Endothelial cell of umbilical vein (primary cell): ENCODE data around the gene CTSW.

Source experiments
- EZH2 ChIP-seq: IDR thresholded peaks from 2 replicates; pipeline ENCODE4 v1.6.1; 2012; ENCODE audit warnings: borderline replicate concordance, low read depth, mild to moderate bottlenecking, moderate library complexity, low read length, inconsistent platforms; ENCODE audit not compliant: severe bottlenecking
- FOS ChIP-seq: IDR thresholded peaks from 2 replicates; pipeline ENCODE4 v1.6.1; 2011; ENCODE audit warnings: mild to moderate bottlenecking, low read length, moderate library complexity, borderline replicate concordance; ENCODE audit not compliant: insufficient read depth
- POLR2A ChIP-seq: IDR thresholded peaks from 2 replicates; pipeline ENCODE4 v1.6.1; 2012; ENCODE audit warnings: low read depth, mild to moderate bottlenecking, control low read depth, low read length
- POLR2AphosphoS5 ChIP-seq: IDR thresholded peaks from 2 replicates; pipeline ENCODE4 v1.6.1; 2012; ENCODE audit warnings: low read depth, mild to moderate bottlenecking, control low read depth, low read length, moderate library complexity; ENCODE audit not compliant: insufficient read depth
- TF ChIP-seq, protein P1 (sequence below), 2 donors: IDR thresholded peaks; 1 replicate in 1 of 2; 2 replicates in 1 of 2; pipeline ENCODE4 v1.5.1; 2011; ENCODE audit warnings: low read length in 2 of 2, mild to moderate bottlenecking in 2 of 2, moderate library complexity in 2 of 2, control low read depth in 1 of 2, inconsistent platforms in 1 of 2, low read depth in 1 of 2; ENCODE audit not compliant: insufficient read depth in 1 of 2; ENCODE audit errors: extremely low read depth in 1 of 2
- TF ChIP-seq, protein P2 (sequence below): IDR thresholded peaks from 2 replicates; pipeline ENCODE4 v1.6.1; 2011; ENCODE audit not compliant: insufficient read depth, insufficient read length

DNA sequence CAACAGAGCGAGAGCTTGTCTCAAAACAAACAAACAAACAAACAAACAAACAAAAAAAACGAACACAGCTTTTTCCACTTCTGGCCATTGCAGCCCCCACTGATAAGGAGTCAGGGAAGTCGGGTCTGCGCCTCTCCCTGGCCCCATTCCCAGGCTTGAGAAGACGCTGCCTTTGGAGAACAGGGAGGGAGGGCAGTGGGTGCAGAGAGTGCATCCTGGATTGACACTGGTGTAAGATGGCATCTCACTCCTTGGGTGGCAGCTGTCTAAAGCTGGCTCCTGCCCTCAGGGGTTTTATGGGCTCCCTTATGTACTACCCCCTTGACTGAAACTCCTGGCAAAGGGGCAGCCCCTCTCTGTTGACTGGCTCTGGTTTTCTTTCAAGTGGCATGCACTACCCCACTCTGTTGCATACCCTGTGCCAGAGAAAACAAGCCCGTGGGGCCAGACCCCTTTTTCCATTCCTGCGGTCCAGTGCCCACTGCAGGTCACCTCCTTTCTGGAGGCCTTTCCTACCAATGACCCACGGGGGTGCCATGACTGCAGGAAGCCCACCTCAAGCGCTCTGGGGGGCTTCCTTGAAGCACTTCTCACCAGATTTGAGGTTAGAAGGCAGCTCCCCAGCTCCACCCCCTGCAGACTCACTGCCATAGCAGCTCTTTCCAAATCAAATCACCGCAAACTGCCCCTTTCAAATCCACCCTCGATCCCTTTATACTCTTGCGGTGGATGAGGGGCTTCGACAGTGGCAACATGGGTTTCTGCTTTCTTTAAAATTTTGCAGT is 52.3 kb downstream of the CTSW start:
- TF ChIP-seq, protein P1, sequence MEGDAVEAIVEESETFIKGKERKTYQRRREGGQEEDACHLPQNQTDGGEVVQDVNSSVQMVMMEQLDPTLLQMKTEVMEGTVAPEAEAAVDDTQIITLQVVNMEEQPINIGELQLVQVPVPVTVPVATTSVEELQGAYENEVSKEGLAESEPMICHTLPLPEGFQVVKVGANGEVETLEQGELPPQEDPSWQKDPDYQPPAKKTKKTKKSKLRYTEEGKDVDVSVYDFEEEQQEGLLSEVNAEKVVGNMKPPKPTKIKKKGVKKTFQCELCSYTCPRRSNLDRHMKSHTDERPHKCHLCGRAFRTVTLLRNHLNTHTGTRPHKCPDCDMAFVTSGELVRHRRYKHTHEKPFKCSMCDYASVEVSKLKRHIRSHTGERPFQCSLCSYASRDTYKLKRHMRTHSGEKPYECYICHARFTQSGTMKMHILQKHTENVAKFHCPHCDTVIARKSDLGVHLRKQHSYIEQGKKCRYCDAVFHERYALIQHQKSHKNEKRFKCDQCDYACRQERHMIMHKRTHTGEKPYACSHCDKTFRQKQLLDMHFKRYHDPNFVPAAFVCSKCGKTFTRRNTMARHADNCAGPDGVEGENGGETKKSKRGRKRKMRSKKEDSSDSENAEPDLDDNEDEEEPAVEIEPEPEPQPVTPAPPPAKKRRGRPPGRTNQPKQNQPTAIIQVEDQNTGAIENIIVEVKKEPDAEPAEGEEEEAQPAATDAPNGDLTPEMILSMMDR (IDR thresholded peaks at IDR 0.05; ENCODE audit: extremely low read depth in 1 of 2, insufficient read depth in 1 of 2, low read depth in 1 of 2, low read length in 2 of 2), result no peak
- TF ChIP-seq POLR2A (no peak), EZH2 (no peak), FOS (no peak), POLR2AphosphoS5 (no peak)
- TF ChIP-seq, protein P2, sequence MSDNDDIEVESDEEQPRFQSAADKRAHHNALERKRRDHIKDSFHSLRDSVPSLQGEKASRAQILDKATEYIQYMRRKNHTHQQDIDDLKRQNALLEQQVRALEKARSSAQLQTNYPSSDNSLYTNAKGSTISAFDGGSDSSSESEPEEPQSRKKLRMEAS, result no peak
